SK-N-MC (cell line): Measurements from ENCODE around the gene RNF130.

Experiments
- EZH2 ChIP-seq: fragments of 200-600 bp; sonication (generic); IDR thresholded peaks from one replicate; pipeline ENCODE4 v1.6.1; 2017; ENCODE audit warnings: antibody characterized with exemption
- FOXP2 ChIP-seq: optimal IDR thresholded peaks from 2 replicates; pipeline ENCODE3; 2011; ENCODE audit warnings: mild to moderate bottlenecking, moderate library complexity; ENCODE audit not compliant: insufficient read depth; ENCODE audit errors: extremely low read length, control extremely low read depth
- POLR2AphosphoS5 ChIP-seq: IDR thresholded peaks from 2 replicates; pipeline ENCODE4 v1.6.1; 2012; ENCODE audit warnings: mild to moderate bottlenecking, low read depth, low read length, borderline replicate concordance

DNA sequence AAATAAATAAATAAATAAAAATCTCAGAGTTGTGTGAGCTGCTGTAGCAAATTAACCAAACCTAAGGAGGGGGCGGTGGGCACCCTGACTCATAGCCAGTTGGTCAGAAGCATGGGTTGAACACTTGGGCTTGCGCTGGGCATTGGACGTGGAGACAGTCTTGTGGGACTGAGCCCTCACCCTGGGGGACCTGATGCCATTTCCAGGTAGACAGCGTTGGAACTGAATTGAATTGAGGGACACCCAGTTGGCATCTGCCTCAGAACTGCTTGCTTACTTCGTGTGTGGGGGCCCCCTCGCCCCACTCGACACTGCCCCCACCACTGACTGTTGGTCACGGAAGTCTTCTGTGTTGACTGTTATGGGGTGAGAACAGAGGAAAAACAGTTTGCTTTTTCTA, 144.9 kb downstream of the RNF130 start:
- TF ChIP-seq POLR2AphosphoS5: no peak
- TF ChIP-seq EZH2: no peak
- TF ChIP-seq FOXP2: no peak
